Adrenal gland (tissue), 12 donors: ENCODE data around the gene TBXAS1. TPM values are rescaled to one million over a fixed set of nuclear protein-coding genes. Genes with fewer than 3 reads are reported as not detected.

Experiments used
- DNase-seq, 7 donors: peaks; one replicate each; pipeline ENCODE4 v3.0.0-alpha.2; 2019 to 2020
- H3K27ac ChIP-seq, 5 donors: fragments of 200-600 bp; sonication (generic) in 4 of 5; 1 replicate in 3 of 5; 2 replicates in 2 of 5; pipeline versions ENCODE4 v1.5.1 to v1.8.0; 2016 to 2020; ENCODE audit warnings: mild to moderate bottlenecking in 1 of 5
- H3K27me3 ChIP-seq: fragments of 200-600 bp; 2 replicates; pipeline ENCODE4 v1.8.0; 2021
- H3K36me3 ChIP-seq, 2 donors: fragments of 200-600 bp; replicated peaks in 1 of 2; 1 replicate in 1 of 2; 2 replicates in 1 of 2; pipeline versions ENCODE4 v1.5.1 to v1.8.0; 2018 to 2022
- H3K4me1 ChIP-seq, 2 donors: fragments of 200-600 bp; replicated peaks in 1 of 2; 1 replicate in 1 of 2; 2 replicates in 1 of 2; pipeline versions ENCODE4 v1.5.1 to v1.8.0; 2018 to 2021
- H3K4me3 ChIP-seq, 4 donors: fragments of 200-600 bp; sonication (generic) in 3 of 4; one replicate each; pipeline ENCODE4 v1.5.1; 2016 to 2018
- H3K9me3 ChIP-seq, 3 donors: fragments of 200-600 bp; sonication (generic) in 1 of 3; replicated peaks in 1 of 3; 1 replicate in 2 of 3; 2 replicates in 1 of 3; pipeline versions ENCODE4 v1.5.1 to v1.8.0; 2016 to 2021
- CTCF ChIP-seq, 6 experiments: fragments of 450-650 bp in 4 of 6; fragments of 200-600 bp in 2 of 6; sonication (generic) in 1 of 6; IDR thresholded peaks; 1 replicate in 5 of 6; 2 replicates in 1 of 6; pipeline versions ENCODE4 v1.5.1 to v1.8.0; 2016 to 2021; ENCODE audit warnings: antibody characterized with exemption in 6 of 6, mild to moderate bottlenecking in 2 of 6, moderate library complexity in 1 of 6
- POLR2A ChIP-seq, 2 donors: fragments of 450-650 bp; IDR thresholded peaks; one replicate each; pipeline ENCODE4 v1.6.1; 2017; ENCODE audit warnings: antibody characterized with exemption in 2 of 2, mild to moderate bottlenecking in 2 of 2, moderate library complexity in 1 of 2
- WGBS, 4 donors: extraction: QIAGEN DNeasy Blood & Tissue Kit in 2 of 4; methylation state at CpG; one replicate each; pipeline versions ENCODE4 v1.1.5 to v1.1.7; 2013 to 2017; 5-methylcytosine and 5-hydroxymethylcytosine counted together
- intact Hi-C, 2 donors: fragments of 100-400 bp; cut with DNase I; formaldehyde crosslinking; loops; one replicate each; pipeline versions ENCODE4 v1.14.1 to v1.15.0; 2022 to 2023
- polyA plus RNA-seq, 3 donors: library from polyadenylated mRNA; stranded (reverse); fragments of 200-250 nt in 2 of 3; fragments of 350-450 nt in 1 of 3; fragmentation: Illumina TruSeq in 1 of 3; extraction: RNeasy Lipid Tissue Mini Kit (QIAGEN cat#74804) in 1 of 3; gene quantifications; one replicate each; pipeline ENCODE4 v1.2.3, GENCODE V29; 2013 to 2014
- total RNA-seq, 9 donors: library from RNA; depleted of rRNA in 4 of 9; stranded (reverse); fragments of >200 nt in 4 of 9; fragments of 120-200 nt in 1 of 9; fragmentation: NEBNext Ultra II Directional in 1 of 9; extraction: Animal tissue kit (Norgen Biotek cat#: 25700) in 1 of 9; gene quantifications; one replicate each; pipeline versions ENCODE4 v1.1.0 to v1.2.4, GENCODE V29; 2013 to 2023
- donor health status: healthy with polysubstance abuse.
- donor health status: Bipolar disorder and iron deficiency.
- donor health status: DM: yes; HTN: yes; CAD: no.
- donor health status: DM: no; HTN: no; CAD: no.
- donor health status: DM: no; HTN: no; CAD: no.
- donor health status: DM: yes; HTN: yes; CAD: no.

TBXAS1 gene
- total and polyA plus RNA-seq, 12 donors = 9.0 to 87.0 (median 27.3) TPM

GRCh38 chr7:139844779-139845442, 15.8 kb downstream of the TBXAS1 start:
- Histone ChIP-seq H3K4me1 (peaks cover 0 to 5% of the 10 kb centered on the region in 2 donors), H3K4me3 (no peak overlapping the region), H3K9me3 (no peaks in the 10 kb centered on the region), H3K36me3 (no peaks in the 10 kb centered on the region), H3K27me3 (no peaks in the 10 kb centered on the region), H3K27ac (no peak overlapping the region)
- DNase-seq = no peak
- intact Hi-C loops = no loop called here
- TF ChIP-seq POLR2A (IDR thresholded peaks at IDR 0.05) = no peak
- TF ChIP-seq CTCF (IDR thresholded peaks at IDR 0.05) = no peak
- WGBS, 4 donors = 67 to 73% (median 71%) methylated on average over 4 of the region's 4 CpGs

- Histone ChIP-seq H3K4me1 (peaks cover 0 to 5% of the 10 kb centered on the region in 2 donors), H3K36me3 (no peaks in the 10 kb centered on the region), H3K4me3 (no peak overlapping the region), H3K9me3 (no peaks in the 10 kb centered on the region), H3K27me3 (no peaks in the 10 kb centered on the region), H3K27ac (no peak overlapping the region)
- WGBS, 4 donors = 62 to 78% (median 74%) methylated on average over 4 of the region's 4 CpGs
- intact Hi-C loops = no loop called here
- TF ChIP-seq CTCF (IDR thresholded peaks at IDR 0.05) = no peak
- no peak for TF ChIP-seq POLR2A (IDR thresholded peaks at IDR 0.05)
- no peak for DNase-seq
Measured at GRCh38 chr7:139845443-139845805, 16.4 kb downstream of the TBXAS1 start.

GRCh38 chr7:139846297-139846696, 17.2 kb downstream of the TBXAS1 start:
- TF ChIP-seq CTCF (IDR thresholded peaks at IDR 0.05) (no peak), POLR2A (IDR thresholded peaks at IDR 0.05) (no peak)
- Histone ChIP-seq H3K4me1 (peaks cover 0 to 5% of the 10 kb centered on the region in 2 donors), H3K27me3 (no peaks in the 10 kb centered on the region), H3K27ac (no peak overlapping the region), H3K36me3 (no peaks in the 10 kb centered on the region), H3K9me3 (no peaks in the 10 kb centered on the region), H3K4me3 (no peak overlapping the region)
- intact Hi-C loops = no loop called here
- 74 to 84% (median 82%) methylated on average over 4 of the region's 4 CpGs for WGBS, 4 donors
- no peak for DNase-seq

GRCh38 chr7:139848274-139848673, 19.2 kb downstream of the TBXAS1 start:
- TF ChIP-seq POLR2A (IDR thresholded peaks at IDR 0.05) (no peak), CTCF (IDR thresholded peaks at IDR 0.05) (no peak)
- Histone ChIP-seq H3K36me3 (no peaks in the 10 kb centered on the region), H3K9me3 (no peaks in the 10 kb centered on the region), H3K27me3 (no peaks in the 10 kb centered on the region), H3K4me3 (no peak overlapping the region), H3K4me1 (no peaks in the 10 kb centered on the region), H3K27ac (no peak overlapping the region)
- no peak for DNase-seq
- intact Hi-C loops = no loop called here
- WGBS, 4 donors = 86 to 95% (median 93%) methylated on average over 2 of the region's 2 CpGs
